ENCODE measurements around the gene ACTR2.
"Not testable (repeated sequence)": the region's sequence is repeated elsewhere in the genome, so short reads cannot be mapped to it uniquely, and the experiment has no call there.

ACTR2 gene

DNA sequence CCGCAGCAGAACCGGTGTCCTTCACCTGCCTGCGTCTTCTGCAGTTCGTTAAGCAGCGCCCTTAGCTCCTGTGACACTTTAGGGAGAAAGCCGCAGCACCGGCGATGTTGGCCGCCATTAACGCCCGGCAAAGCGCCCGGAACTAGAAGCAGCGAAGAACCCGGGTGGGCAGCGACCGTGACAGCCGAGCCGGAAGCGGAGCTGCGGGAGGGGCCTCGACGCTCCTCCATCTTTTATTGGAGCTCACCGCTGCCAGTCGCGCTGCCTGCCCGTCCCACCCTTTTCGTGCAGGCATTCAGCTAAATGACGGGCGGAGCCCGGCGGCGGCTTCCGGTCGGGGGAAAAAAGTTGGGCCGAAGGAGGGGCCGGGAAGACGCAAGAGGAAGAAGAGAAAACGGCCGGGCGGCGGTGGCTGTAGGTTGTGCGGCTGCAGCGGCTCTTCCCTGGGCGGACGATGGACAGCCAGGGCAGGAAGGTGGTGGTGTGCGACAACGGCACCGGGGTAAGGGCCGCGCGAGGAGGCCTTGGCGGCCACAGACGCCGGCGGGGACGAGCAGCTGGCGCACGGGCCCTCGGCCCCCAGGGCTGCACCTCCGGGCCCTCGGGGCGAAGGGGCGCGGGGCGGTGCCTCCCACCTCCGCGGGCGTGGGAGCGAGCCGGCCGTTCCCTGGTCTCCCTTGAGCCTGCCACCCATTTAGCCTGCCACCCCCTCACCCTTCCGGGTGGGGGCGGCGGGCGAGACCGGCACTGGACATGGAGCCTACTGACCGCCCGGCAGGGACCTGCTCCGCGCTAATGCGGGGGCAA, at the start of gene ACTR2:
Gene ACTR2, plus strand, starts transcription at position 376 of the 807 bp plus-strand sequence. Its CDS starts 79 bp downstream, at position 455.
- peak; percentile 93 for DNase-seq (ENCODE audit: low read depth)

DNA sequence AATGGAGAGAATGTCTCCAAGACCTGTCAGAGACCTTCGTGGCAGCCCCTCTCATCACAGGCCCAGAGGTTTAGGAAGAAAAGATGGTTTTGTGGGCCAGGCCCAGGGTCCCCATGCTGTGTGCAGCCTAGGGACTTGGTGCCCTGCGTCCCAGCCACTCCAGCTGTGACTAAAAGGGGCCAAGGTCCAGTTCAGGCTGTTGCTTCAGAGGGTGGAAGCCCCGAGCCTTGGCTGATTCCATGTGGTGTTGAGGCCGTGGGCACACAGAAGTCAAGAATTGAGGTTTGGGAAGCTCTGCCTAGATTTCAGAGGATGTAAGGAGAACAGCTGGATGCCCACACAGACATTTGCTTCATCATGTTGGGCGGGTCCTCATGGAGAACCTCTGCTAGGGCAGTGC, 45.1 kb upstream of the ACTR2 start:
- DNase-seq (ENCODE audit: low read depth): no peak

DNA sequence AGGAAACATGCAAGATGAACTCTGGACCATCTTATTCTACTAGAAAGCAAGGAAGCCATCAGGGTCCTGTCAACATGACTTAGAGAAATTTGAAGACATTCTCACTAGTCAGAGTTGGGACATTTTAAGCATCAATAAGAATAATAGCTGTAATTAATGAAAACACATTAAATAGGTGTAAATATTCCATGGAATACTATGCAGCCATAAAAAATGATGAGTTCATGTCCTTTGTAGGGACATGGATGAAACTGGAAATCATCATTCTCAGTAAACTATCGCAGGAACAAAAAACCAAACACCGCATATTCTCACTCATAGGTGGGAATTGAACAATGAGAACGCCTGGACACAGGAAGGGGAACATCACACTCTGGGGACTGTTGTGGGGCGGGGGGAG, 44.2 kb upstream of the ACTR2 start:
- DNase-seq (ENCODE audit: low read depth): not testable (repeated sequence)

- DNase-seq (ENCODE audit: low read depth): no peak
Observed at GRCh38 chr2:65185012-65185411, 42.6 kb upstream of the ACTR2 start.

DNA sequence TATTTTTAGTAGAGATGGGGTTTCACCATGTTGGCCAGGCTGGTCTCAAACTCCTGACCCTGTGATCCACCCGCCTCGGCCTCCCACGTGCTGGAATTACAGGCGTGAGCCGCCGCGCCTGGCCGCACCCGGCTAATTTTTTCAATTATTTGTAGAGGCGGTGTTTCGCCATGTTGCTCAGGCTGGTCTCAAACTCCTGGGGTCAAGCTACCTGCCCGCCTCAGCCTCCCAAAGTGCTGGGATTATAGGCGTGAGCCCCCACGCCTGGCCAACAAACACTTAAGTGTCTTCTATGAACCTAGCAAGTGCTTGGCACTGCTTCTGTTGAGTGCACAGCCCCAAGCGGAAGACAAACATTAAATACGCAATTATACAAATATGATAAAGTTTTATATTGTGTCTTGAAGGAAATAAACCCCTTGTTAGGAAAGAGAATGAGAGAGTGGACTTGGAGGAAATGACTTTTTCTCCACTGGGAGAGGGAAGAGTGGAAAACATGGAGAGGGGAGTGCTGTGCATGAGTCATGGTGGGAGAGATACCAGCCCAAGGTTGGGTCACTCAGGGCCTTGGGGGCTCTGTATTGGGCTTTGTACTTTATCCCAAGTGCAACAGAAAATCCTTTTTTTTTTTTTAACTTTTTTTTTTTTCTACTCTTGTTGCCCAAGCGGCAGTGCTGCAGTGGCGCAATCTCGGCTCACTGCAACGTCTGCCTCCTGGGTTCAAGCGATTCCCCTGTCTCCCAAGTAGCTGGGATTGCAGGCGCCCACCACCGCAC, 41.4 kb upstream of the ACTR2 start:
- no peak for DNase-seq (ENCODE audit: low read depth)

- DNase-seq (ENCODE audit: low read depth): peak; percentile 53
Observed at GRCh38 chr2:65186872-65187851, 40.5 kb upstream of the ACTR2 start.

GRCh38 chr2:65193446-65193845, 34.2 kb upstream of the ACTR2 start:
- no peak for DNase-seq (ENCODE audit: low read depth)

DNA sequence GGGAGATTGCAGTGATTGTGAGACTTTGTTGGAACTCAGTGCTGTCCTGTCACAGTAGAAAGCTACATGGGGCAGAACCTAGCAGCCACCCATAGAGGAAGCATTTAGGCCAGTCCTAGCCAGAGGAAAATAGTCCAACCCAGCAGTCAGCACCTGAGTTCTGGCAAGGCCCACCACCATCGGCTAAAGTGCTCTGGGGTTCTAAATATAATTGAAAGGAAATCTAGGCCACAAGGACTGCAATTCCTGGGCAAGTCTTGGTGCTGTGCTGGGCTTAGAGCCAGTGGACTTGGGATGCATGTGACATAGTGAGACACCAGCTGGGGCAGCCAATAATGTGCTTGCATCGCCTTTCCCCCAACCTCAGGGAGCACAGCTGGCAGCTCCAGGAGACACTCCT, 28.9 kb upstream of the ACTR2 start:
- DNase-seq (ENCODE audit: low read depth): no peak

- no peak for DNase-seq (ENCODE audit: low read depth)
Observed at GRCh38 chr2:65199166-65199565, 28.5 kb upstream of the ACTR2 start.

GRCh38 chr2:65199891-65200290, 27.7 kb upstream of the ACTR2 start:
- DNase-seq (ENCODE audit: low read depth): no peak

- no peak for DNase-seq (ENCODE audit: low read depth)
Observed at GRCh38 chr2:65204461-65205210, 23.0 kb upstream of the ACTR2 start.

- no peak for DNase-seq (ENCODE audit: low read depth)
Observed at GRCh38 chr2:65212115-65212514, 15.5 kb upstream of the ACTR2 start.

DNA sequence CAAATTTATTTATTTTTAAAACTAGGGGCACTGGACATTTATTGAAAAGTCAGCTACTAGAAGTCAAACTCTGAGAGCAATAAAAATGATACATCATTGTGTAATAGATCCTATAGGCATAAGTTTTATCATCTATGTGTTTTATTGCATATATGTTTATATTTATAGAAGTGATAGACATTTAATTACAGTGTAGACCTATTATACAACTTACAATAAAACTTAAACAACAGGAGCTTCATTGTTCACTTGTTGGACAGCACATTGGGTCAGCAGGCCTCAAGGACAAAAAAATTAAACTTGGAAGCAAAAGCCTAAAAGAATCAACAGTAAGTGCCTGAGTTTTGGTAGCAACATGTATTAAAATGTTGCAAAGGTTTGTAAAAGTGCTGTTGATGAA, 15.0 kb upstream of the ACTR2 start:
- DNase-seq (ENCODE audit: low read depth): no peak

DNA sequence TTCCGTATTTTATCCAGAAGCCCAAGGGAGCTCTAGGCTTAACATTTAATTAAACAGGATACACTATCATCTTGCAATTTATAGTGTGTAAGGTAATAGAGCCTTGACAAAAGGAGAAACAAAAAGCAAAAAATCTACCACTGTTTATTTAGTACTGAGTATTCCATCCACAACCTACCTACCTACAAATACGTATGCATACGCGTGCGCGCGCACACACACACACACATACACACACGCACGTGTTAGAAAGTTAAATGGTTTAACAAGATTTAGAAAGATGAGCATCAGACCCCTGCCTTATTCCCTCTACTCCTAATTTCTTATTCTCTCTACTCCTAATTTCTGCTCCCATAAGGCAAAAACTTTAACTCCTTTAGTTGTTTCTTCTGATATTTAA, 14.6 kb upstream of the ACTR2 start:
- DNase-seq (ENCODE audit: low read depth): no peak

DNA sequence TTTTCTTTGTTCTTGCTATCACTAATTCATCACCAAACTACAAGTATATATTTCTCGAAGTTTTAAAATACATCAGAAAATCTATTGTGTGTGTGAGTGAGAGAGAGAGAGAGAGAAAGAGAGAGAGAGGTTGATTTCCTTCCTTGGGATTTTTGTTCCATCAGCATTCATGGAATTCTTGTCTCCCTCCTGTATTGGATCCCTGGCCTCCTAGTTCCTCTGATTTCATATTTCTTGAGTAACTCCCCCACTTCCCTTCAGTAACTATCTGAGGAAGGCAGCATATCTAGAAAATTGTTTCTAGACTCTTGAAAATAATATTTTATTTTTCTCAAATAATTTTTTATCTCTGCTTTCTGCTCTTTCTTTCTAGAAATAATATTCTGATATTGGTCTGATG, 13.3 kb upstream of the ACTR2 start:
- DNase-seq (ENCODE audit: low read depth): no peak

DNA sequence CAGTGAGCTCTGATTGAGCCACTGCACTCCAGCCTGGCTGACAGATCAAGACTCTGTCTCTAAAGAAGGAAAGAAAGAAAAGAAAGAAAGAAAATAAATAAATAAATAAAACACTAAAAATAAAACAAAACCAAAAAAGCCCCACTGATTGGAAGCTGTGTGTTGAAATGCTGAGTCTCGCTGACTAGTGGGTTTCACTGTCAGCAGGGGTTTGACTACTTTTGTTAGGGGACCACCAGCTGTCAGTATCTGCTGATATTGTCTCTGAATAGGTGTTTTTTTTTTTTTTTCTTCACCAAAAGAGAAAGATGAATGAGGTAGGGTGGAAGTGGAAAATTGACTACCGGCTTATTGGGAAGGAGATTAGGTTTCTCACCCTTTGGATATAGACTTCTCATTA, 12.8 kb upstream of the ACTR2 start:
- no peak for DNase-seq (ENCODE audit: low read depth)

DNA sequence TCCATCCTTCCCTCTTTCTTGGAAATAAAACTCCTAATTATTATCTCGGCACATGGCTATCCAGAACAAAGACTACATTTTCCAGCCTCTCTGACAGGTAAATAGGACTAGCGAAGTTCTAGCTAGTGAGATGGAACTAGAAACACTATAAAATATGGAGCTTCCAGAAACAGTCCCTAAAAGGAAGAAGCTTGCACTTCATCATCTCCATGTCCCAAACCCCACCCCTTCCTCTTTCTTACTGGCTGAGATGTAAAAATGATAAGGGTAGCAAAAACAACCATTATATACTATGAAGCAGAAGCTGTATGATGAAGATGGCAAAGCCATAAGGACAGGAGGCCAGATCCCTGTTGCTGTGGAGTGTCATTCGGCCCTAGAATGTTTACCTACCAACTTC, 11.7 kb upstream of the ACTR2 start:
- DNase-seq (ENCODE audit: low read depth): no peak

DNA sequence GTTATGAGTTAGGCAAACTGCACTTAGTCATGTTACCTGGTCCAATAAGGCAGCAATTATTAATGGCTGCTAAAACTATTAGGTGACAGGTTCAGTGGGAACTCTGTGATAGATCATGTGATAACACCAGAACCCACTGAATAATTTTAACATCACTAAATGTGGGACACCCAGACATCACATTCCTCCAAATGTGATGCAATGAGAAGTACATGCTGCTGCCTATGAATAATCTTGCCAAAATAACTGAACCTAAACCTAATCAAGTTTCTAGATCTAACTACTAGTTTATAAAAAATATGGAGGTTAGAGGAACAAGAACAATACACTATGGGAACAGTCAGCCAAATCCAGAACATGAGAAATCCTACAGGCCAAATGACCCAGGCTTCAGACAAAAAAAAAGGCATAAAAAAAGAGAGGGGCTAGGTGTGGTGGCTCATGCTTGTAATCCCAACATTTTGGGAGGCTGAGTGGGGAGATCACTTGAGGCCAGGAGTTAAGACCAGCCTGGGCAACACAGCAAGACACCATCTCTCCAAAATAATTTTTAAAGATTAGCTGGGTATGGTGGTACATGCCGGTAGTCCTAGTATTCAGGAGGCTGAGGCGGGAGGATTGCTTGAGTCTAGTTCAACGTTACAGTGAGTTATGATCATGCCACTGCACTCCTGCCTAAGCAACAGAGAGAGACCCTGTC, 7.0 kb upstream of the ACTR2 start:
- no peak for DNase-seq (ENCODE audit: low read depth)

GRCh38 chr2:65221275-65221674, 6.4 kb upstream of the ACTR2 start:
- not testable (repeated sequence) for DNase-seq (ENCODE audit: low read depth)

GRCh38 chr2:65227020-65227455, 593 bp upstream of the ACTR2 start:
- no peak for DNase-seq (ENCODE audit: low read depth)

GRCh38 chr2:65228263-65228750, 676 bp downstream of the ACTR2 start:
- no peak for DNase-seq (ENCODE audit: low read depth)

Measured in GM04504 (cell line).